ENCODE data around the gene ADIPOQ.

The ADIPOQ gene

DNA sequence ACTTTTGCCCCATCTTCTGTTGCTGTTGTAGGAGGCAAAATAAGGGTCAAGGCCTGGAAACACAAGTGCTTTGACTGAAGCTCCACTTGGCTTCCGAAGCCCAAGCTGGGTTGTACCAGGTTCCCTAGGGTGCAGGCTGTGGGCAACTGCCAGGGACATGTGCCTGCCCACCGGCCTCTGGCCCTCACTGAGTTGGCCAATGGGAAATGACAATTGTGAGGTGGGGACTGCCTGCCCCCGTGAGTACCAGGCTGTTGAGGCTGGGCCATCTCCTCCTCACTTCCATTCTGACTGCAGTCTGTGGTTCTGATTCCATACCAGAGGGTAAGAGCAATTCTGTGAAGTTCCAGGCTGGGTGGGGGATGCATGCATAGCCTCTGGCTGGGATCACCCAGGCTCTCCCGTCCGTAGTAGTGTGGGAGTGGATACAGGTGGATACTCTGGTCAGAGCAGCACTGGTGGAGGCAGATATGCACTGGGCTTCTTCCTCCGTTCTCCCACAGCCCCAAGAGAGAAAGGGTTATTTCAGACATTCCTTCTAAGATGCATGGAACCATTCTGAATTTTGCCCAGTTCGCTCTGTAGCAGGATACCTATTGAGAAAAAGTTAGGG, at the start of gene ADIPOQ:
TSS of gene ADIPOQ (plus strand) at position 285 of the 613 bp plus-strand sequence. CDS start 10,349 bp downstream, outside the sequence.
- TF ChIP-seq ZNF565 (CRISPR knock-in tag; conservative IDR thresholded peaks at IDR 0.05; ENCODE audit: low read depth), result no peak
- TF ChIP-seq TOX (CRISPR knock-in tag; IDR thresholded peaks at IDR 0.05; ENCODE audit: borderline replicate concordance), result no peak
- no peak for TF ChIP-seq GLIS3 (CRISPR knock-in tag; IDR thresholded peaks at IDR 0.05)
- no peak for TF ChIP-seq CSDC2 (CRISPR knock-in tag; IDR thresholded peaks at IDR 0.05)
- TF ChIP-seq ZFP3 (CRISPR knock-in tag; IDR thresholded peaks at IDR 0.05), result no peak
- no peak for TF ChIP-seq ESRRG (CRISPR knock-in tag; IDR thresholded peaks at IDR 0.05)
- TF ChIP-seq ZNF70 (CRISPR knock-in tag; IDR thresholded peaks at IDR 0.05), result no peak
- TF ChIP-seq SNAI2 (CRISPR knock-in tag; IDR thresholded peaks at IDR 0.05), result no peak
- TF ChIP-seq ARNTL (CRISPR knock-in tag; IDR thresholded peaks at IDR 0.05; ENCODE audit: borderline replicate concordance, low read depth), result no peak
- TF ChIP-seq ZNF8 (CRISPR knock-in tag; IDR thresholded peaks at IDR 0.05), result no peak
- no peak for TF ChIP-seq OSR1 (CRISPR knock-in tag; IDR thresholded peaks at IDR 0.05)
- no peak for TF ChIP-seq ZC3H10 (CRISPR knock-in tag; IDR thresholded peaks at IDR 0.05)
- TF ChIP-seq ISL1 (CRISPR knock-in tag; IDR thresholded peaks at IDR 0.05), result no peak
- TF ChIP-seq, protein P1, sequence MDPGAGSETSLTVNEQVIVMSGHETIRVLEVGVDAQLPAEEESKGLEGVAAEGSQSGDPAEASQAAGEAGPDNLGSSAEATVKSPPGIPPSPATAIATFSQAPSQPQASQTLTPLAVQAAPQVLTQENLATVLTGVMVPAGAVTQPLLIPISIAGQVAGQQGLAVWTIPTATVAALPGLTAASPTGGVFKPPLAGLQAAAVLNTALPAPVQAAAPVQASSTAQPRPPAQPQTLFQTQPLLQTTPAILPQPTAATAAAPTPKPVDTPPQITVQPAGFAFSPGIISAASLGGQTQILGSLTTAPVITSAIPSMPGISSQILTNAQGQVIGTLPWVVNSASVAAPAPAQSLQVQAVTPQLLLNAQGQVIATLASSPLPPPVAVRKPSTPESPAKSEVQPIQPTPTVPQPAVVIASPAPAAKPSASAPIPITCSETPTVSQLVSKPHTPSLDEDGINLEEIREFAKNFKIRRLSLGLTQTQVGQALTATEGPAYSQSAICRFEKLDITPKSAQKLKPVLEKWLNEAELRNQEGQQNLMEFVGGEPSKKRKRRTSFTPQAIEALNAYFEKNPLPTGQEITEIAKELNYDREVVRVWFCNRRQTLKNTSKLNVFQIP (CRISPR knock-in tag; IDR thresholded peaks at IDR 0.05; ENCODE audit: borderline replicate concordance, low read depth), result no peak
- TF ChIP-seq, protein P2, sequence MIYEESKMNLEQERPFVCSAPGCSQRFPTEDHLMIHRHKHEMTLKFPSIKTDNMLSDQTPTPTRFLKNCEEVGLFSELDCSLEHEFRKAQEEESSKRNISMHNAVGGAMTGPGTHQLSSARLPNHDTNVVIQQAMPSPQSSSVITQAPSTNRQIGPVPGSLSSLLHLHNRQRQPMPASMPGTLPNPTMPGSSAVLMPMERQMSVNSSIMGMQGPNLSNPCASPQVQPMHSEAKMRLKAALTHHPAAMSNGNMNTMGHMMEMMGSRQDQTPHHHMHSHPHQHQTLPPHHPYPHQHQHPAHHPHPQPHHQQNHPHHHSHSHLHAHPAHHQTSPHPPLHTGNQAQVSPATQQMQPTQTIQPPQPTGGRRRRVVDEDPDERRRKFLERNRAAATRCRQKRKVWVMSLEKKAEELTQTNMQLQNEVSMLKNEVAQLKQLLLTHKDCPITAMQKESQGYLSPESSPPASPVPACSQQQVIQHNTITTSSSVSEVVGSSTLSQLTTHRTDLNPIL (CRISPR knock-in tag; IDR thresholded peaks at IDR 0.05; ENCODE audit: low read depth), result no peak
- TF ChIP-seq, protein P3, sequence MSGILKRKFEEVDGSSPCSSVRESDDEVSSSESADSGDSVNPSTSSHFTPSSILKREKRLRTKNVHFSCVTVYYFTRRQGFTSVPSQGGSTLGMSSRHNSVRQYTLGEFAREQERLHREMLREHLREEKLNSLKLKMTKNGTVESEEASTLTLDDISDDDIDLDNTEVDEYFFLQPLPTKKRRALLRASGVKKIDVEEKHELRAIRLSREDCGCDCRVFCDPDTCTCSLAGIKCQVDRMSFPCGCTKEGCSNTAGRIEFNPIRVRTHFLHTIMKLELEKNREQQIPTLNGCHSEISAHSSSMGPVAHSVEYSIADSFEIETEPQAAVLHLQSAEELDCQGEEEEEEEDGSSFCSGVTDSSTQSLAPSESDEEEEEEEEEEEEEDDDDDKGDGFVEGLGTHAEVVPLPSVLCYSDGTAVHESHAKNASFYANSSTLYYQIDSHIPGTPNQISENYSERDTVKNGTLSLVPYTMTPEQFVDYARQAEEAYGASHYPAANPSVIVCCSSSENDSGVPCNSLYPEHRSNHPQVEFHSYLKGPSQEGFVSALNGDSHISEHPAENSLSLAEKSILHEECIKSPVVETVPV (CRISPR knock-in tag; IDR thresholded peaks at IDR 0.05), result no peak
- no peak for TF ChIP-seq RARB (CRISPR knock-in tag; IDR thresholded peaks at IDR 0.05)
- ATAC-seq, result no peak

DNA sequence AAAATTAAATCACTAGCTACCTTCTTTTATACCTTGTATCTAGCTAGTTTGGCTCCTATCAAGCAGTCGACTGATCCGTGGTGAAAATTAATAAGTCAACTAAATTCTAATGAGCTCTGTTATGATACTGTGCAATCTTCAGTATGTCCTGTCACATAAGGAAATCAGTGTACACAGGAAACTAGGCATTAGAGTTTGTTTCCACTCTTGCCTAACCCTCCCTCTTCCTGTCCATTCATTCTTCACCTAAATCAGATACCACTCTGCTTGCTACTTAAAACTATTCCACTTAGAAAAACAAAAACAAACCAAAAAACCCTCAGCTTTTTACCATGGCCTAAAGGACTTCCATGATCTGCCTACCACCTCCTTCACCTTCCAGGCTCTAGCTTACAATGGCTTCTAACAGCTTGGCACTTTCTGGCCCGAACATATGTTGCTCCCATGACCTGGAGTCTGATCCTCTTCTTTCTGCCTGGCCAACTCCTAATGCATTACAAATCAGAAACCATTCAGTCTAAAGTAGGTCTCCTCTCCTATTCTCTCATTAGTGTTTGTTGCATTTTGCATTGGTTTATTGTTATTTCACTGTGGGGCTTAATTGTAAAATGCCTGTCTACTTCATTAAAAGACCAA, 44.2 kb upstream of the ADIPOQ start:
- ATAC-seq, result no peak

DNA sequence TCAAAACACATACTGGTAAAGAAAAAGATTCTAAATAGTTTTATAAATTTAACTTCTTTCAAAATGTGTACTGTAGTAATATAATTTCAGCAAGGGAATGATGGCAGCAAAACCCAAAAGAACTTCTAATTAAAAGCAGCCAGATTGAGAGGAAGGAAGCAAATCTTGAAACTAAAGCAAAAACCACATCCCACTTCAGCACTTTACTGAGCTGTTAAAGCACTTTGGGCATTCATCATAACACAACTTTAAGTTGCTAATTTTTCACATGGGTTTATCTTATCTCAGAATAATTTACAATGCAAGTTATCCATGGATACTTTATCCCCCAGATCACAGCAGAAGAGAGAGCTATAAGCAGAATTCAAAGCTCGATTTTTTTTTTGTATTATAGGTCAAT, 42.2 kb upstream of the ADIPOQ start:
- TF ChIP-seq ARNTL (CRISPR knock-in tag; IDR thresholded peaks at IDR 0.05; ENCODE audit: borderline replicate concordance, low read depth) (no peak), ZC3H10 (CRISPR knock-in tag; IDR thresholded peaks at IDR 0.05) (no peak), ZFP30 (CRISPR knock-in tag; IDR thresholded peaks at IDR 0.05) (no peak), PPARA (CRISPR knock-in tag; IDR thresholded peaks at IDR 0.05; ENCODE audit: borderline replicate concordance) (no peak), CSDC2 (CRISPR knock-in tag; IDR thresholded peaks at IDR 0.05) (no peak)
- TF ChIP-seq, protein P1 (CRISPR knock-in tag; IDR thresholded peaks at IDR 0.05; ENCODE audit: borderline replicate concordance, low read depth), result no peak

More for the DNA sequence above, 44.2 kb upstream of the ADIPOQ start:
- TF ChIP-seq SNAI2 (CRISPR knock-in tag; IDR thresholded peaks at IDR 0.05), result no peak
- TF ChIP-seq PPARA (CRISPR knock-in tag; IDR thresholded peaks at IDR 0.05; ENCODE audit: borderline replicate concordance), result no peak
- TF ChIP-seq ZNF8 (CRISPR knock-in tag; IDR thresholded peaks at IDR 0.05), result no peak
- no peak for TF ChIP-seq ZFP30 (CRISPR knock-in tag; IDR thresholded peaks at IDR 0.05)
- TF ChIP-seq TCF4 (CRISPR knock-in tag; IDR thresholded peaks at IDR 0.05; ENCODE audit: borderline replicate concordance), result no peak
- no peak for TF ChIP-seq BACH2 (CRISPR knock-in tag; IDR thresholded peaks at IDR 0.05; ENCODE audit: borderline replicate concordance)
- TF ChIP-seq, protein P1 (CRISPR knock-in tag; IDR thresholded peaks at IDR 0.05; ENCODE audit: borderline replicate concordance, low read depth), result no peak
- TF ChIP-seq ISL1 (CRISPR knock-in tag; IDR thresholded peaks at IDR 0.05), result no peak
- no peak for TF ChIP-seq TOX (CRISPR knock-in tag; IDR thresholded peaks at IDR 0.05; ENCODE audit: borderline replicate concordance)

More for the DNA sequence above, 42.2 kb upstream of the ADIPOQ start:
- no peak for ATAC-seq
